GM23338 (cell line): ENCODE measurements around the gene SACM1L. TPM values are rescaled to one million over a fixed set of nuclear protein-coding genes. Genes with fewer than 3 reads are reported as not detected.

ENCODE experiments used
- ATAC-seq: fragments of 200-7000 bp; cut with Tn5 transposase; 3 replicates; pipeline ENCODE4 v1.9.1; 2020
- DNase-seq: peaks from one replicate; pipeline ENCODE4 v3.0.0-alpha.2; 2015; ENCODE audit warnings: low spot score
- H2AFZ ChIP-seq: fragments of 200-600 bp; sonication (generic); 2 replicates; pipeline ENCODE4 v1.8.0; 2016; ENCODE audit warnings: antibody characterized with exemption, mild to moderate bottlenecking, moderate library complexity
- H3F3A ChIP-seq: fragments of 200-600 bp; sonication (generic); replicated peaks from 2 replicates; pipeline ENCODE4 v1.8.0; 2017; ENCODE audit warnings: antibody characterized with exemption, mixed run types, low read depth
- H3K27ac ChIP-seq: fragments of 200-600 bp; sonication (generic); 2 replicates; pipeline ENCODE4 v1.6.1; 2016; ENCODE audit warnings: low read depth
- H3K27me3 ChIP-seq: fragments of 200-600 bp; sonication (generic); 2 replicates; pipeline ENCODE4 v1.8.0; 2016; ENCODE audit warnings: mild to moderate bottlenecking, mixed run types, moderate library complexity; ENCODE audit not compliant: insufficient read depth
- H3K36me3 ChIP-seq: fragments of 200-600 bp; sonication (generic); 2 replicates; pipeline ENCODE4 v1.8.0; 2016; ENCODE audit warnings: mild to moderate bottlenecking; ENCODE audit not compliant: insufficient read depth
- H3K4me1 ChIP-seq: fragments of 200-600 bp; sonication (generic); 2 replicates; pipeline ENCODE4 v1.8.0; 2016; ENCODE audit warnings: mild to moderate bottlenecking, moderate library complexity; ENCODE audit not compliant: insufficient read depth
- H3K4me2 ChIP-seq: fragments of 200-600 bp; sonication (generic); 2 replicates; pipeline ENCODE4 v1.7.1; 2017; ENCODE audit warnings: mixed run types
- H3K4me3 ChIP-seq: fragments of 200-600 bp; sonication (generic); 2 replicates; pipeline ENCODE4 v1.6.1; 2016; ENCODE audit warnings: mixed run types
- H3K79me2 ChIP-seq: fragments of 200-600 bp; sonication (generic); replicated peaks from 2 replicates; pipeline ENCODE4 v1.8.0; 2017; ENCODE audit warnings: mild to moderate bottlenecking; ENCODE audit not compliant: insufficient read depth
- H3K9me2 ChIP-seq: fragments of 200-600 bp; sonication (generic); 2 replicates; pipeline ENCODE4 v1.8.0; 2017; ENCODE audit not compliant: insufficient read depth
- H4K20me1 ChIP-seq: fragments of 200-600 bp; sonication (generic); replicated peaks from 2 replicates; pipeline ENCODE4 v1.8.0; 2017; ENCODE audit warnings: mild to moderate bottlenecking; ENCODE audit not compliant: insufficient read depth
- H3K27ac Mint-ChIP-seq: 2 replicates; pipeline ENCODE4 v1.8.0; 2020; ENCODE audit warnings: inconsistent platforms, mild to moderate bottlenecking, moderate library complexity, mixed read lengths
- H3K27me3 Mint-ChIP-seq: 3 replicates; pipeline ENCODE4 v1.8.0; 2022; ENCODE audit warnings: low read depth, mild to moderate bottlenecking, moderate library complexity, mixed read lengths, inconsistent platforms; ENCODE audit not compliant: insufficient read depth, poor library complexity
- H3K36me3 Mint-ChIP-seq: 3 replicates; pipeline ENCODE4 v1.8.0; 2021; ENCODE audit warnings: low read depth, mild to moderate bottlenecking, inconsistent platforms, moderate library complexity, mixed read lengths
- H3K4me1 Mint-ChIP-seq: 3 replicates; pipeline ENCODE4 v1.8.0; 2020; ENCODE audit warnings: mild to moderate bottlenecking, inconsistent platforms, mixed read lengths
- H3K4me3 Mint-ChIP-seq: 3 replicates; pipeline ENCODE4 v1.8.0; 2021; ENCODE audit warnings: moderate library complexity, mild to moderate bottlenecking, inconsistent platforms, mixed read lengths
- H3K9me3 Mint-ChIP-seq: 3 replicates; pipeline ENCODE4 v1.8.0; 2020; ENCODE audit warnings: moderate library complexity, mild to moderate bottlenecking, inconsistent platforms, mixed read lengths
- CREB1 ChIP-seq: fragments of 250-450 bp; sonication (Bioruptor Pico); IDR thresholded peaks from 2 replicates; pipeline ENCODE4 v1.5.0; 2020; ENCODE audit warnings: low read depth, mild to moderate bottlenecking, moderate library complexity
- CTCF ChIP-seq, 2 experiments: fragments of 200-600 bp in 1 of 2; sonication (generic) in 1 of 2; conservative IDR thresholded peaks; 2 replicates each; pipeline versions ENCODE4 v1.5.1 to v1.6.1; 2016 to 2017; ENCODE audit warnings: antibody characterized with exemption in 2 of 2, low read depth in 2 of 2, mild to moderate bottlenecking in 2 of 2, moderate library complexity in 1 of 2
- EZH2phosphoT487 ChIP-seq: fragments of 200-600 bp; sonication (generic); IDR thresholded peaks from one replicate; pipeline ENCODE4 v1.8.1; 2018; ENCODE audit warnings: antibody characterized with exemption; ENCODE audit not compliant: unreplicated experiment
- NANOG ChIP-seq: IDR thresholded peaks from 2 replicates; pipeline ENCODE4 v1.6.1; 2016; ENCODE audit warnings: antibody characterized with exemption, borderline replicate concordance
- ZNF114 ChIP-seq: fragments of 250-450 bp; sonication (Bioruptor Pico); IDR thresholded peaks from 2 replicates; pipeline ENCODE4 v1.5.0; 2020; ENCODE audit warnings: mild to moderate bottlenecking, moderate library complexity
- ZNF331 ChIP-seq: fragments of 250-450 bp; sonication (Bioruptor Pico); IDR thresholded peaks from 2 replicates; pipeline ENCODE4 v1.5.0; 2020; ENCODE audit warnings: low read depth, mild to moderate bottlenecking, moderate library complexity
- ZNF462 ChIP-seq: fragments of 250-450 bp; sonication (Bioruptor Pico); IDR thresholded peaks from 2 replicates; pipeline ENCODE4 v1.5.0; 2020; ENCODE audit warnings: mild to moderate bottlenecking, moderate library complexity
- polyA plus RNA-seq: library from polyadenylated mRNA; unstranded; fragments of >200 nt; fragmentation: Nextera tagmentation; extraction: Ambion mirVana; gene quantifications from 2 replicates; pipeline ENCODE4 v1.2.1, GENCODE V29; 2016
- total RNA-seq: library from RNA; depleted of rRNA; stranded (reverse); fragments of >200 nt; shearing (Covaris generic); gene quantifications from 2 replicates; pipeline ENCODE4 v1.2.3, GENCODE V29; 2014
- TF ChIP-seq, protein P1 (sequence below): IDR thresholded peaks from 2 replicates; pipeline ENCODE4 v1.6.1; 2016; ENCODE audit warnings: antibody characterized with exemption
- TF ChIP-seq, protein P2 (sequence below): IDR thresholded peaks from one replicate; pipeline ENCODE4 v1.6.1; 2018; ENCODE audit warnings: antibody characterized with exemption; ENCODE audit not compliant: unreplicated experiment

SACM1L gene
- total and polyA plus RNA-seq, 2 experiments from 2014 or later = 43.5 to 97.8 TPM

- Mint-ChIP-seq H3K27me3 (no peaks in the 10 kb centered on the region), H3K9me3 (0 out of 3 replicates have a peak, but pooled peaks cover 2% of the 10 kb centered on the region), H3K27ac (no peak overlapping the region), H3K36me3 (no peaks in the 10 kb centered on the region; the same call in 2 of the 3 replicates), H3K4me1 (peaks cover 12% of the 10 kb centered on the region), H3K4me3 (no peak overlapping the region)
- ATAC-seq (no peak), DNase-seq (no peak)
- peaks cover 5% of the 10 kb centered on the region for H3K4me1 ChIP-seq
- H4K20me1 ChIP-seq = no peaks in the 10 kb centered on the region
- no peak overlapping the region for H2AFZ ChIP-seq
- H3F3A ChIP-seq = no peaks in the 10 kb centered on the region
- no peak overlapping the region for H3K4me3 ChIP-seq
- TF ChIP-seq, protein P1, sequence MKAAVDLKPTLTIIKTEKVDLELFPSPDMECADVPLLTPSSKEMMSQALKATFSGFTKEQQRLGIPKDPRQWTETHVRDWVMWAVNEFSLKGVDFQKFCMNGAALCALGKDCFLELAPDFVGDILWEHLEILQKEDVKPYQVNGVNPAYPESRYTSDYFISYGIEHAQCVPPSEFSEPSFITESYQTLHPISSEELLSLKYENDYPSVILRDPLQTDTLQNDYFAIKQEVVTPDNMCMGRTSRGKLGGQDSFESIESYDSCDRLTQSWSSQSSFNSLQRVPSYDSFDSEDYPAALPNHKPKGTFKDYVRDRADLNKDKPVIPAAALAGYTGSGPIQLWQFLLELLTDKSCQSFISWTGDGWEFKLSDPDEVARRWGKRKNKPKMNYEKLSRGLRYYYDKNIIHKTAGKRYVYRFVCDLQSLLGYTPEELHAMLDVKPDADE = no peak
- TF ChIP-seq ZNF114 (CRISPR knock-in tag) (no peak), NANOG (no peak)
- no peak overlapping the region for H3K4me2 ChIP-seq
- 0 out of 2 replicates have a peak, but pooled peaks cover 12% of the 10 kb centered on the region for H3K9me2 ChIP-seq
- H3K79me2 ChIP-seq = no peaks in the 10 kb centered on the region
- H3K36me3 ChIP-seq = no peaks in the 10 kb centered on the region
- H3K27ac ChIP-seq = no peak overlapping the region
- H3K27me3 ChIP-seq = no peaks in the 10 kb centered on the region
These were observed 92.1 kb downstream of the SACM1L start for GRCh38 chr3:45781271-45781670.

GRCh38 chr3:45781841-45782240 is 92.6 kb downstream of the SACM1L start:
- no peaks in the 10 kb centered on the region; the same call in 2 of the 3 replicates for H3K36me3 Mint-ChIP-seq
- H3K4me1 ChIP-seq = no peaks in the 10 kb centered on the region; the same call in 1 of the 2 replicates
- no peaks in the 10 kb centered on the region for H3K36me3 ChIP-seq
- no peak overlapping the region for H3K4me2 ChIP-seq
- no peak overlapping the region for H3K27ac ChIP-seq
- H3K4me3 Mint-ChIP-seq = no peak overlapping the region
- peaks cover 12% of the 10 kb centered on the region for H3K4me1 Mint-ChIP-seq
- no peak overlapping the region for H2AFZ ChIP-seq
- no peaks in the 10 kb centered on the region for H3K79me2 ChIP-seq
- H3K27me3 Mint-ChIP-seq = no peaks in the 10 kb centered on the region
- H3K27me3 ChIP-seq = no peaks in the 10 kb centered on the region
- no peaks in the 10 kb centered on the region for H4K20me1 ChIP-seq
- 0 out of 2 replicates have a peak, but pooled peaks cover 12% of the 10 kb centered on the region for H3K9me2 ChIP-seq
- no peaks in the 10 kb centered on the region for H3F3A ChIP-seq
- 0 out of 3 replicates have a peak, but pooled peaks cover 2% of the 10 kb centered on the region for H3K9me3 Mint-ChIP-seq
- DNase-seq = no peak
- no peak for ATAC-seq
- H3K27ac Mint-ChIP-seq = no peak overlapping the region
- H3K4me3 ChIP-seq = no peak overlapping the region
- TF ChIP-seq EZH2phosphoT487 (no peak), ZNF114 (CRISPR knock-in tag) (no peak), ZNF462 (CRISPR knock-in tag) (no peak), CTCF (conservative IDR thresholded peaks at IDR 0.05; ENCODE audit: low read depth in 2 of 2) (no peak), ZNF331 (no peak), CREB1 (CRISPR knock-in tag) (no peak)
- TF ChIP-seq, protein P2, sequence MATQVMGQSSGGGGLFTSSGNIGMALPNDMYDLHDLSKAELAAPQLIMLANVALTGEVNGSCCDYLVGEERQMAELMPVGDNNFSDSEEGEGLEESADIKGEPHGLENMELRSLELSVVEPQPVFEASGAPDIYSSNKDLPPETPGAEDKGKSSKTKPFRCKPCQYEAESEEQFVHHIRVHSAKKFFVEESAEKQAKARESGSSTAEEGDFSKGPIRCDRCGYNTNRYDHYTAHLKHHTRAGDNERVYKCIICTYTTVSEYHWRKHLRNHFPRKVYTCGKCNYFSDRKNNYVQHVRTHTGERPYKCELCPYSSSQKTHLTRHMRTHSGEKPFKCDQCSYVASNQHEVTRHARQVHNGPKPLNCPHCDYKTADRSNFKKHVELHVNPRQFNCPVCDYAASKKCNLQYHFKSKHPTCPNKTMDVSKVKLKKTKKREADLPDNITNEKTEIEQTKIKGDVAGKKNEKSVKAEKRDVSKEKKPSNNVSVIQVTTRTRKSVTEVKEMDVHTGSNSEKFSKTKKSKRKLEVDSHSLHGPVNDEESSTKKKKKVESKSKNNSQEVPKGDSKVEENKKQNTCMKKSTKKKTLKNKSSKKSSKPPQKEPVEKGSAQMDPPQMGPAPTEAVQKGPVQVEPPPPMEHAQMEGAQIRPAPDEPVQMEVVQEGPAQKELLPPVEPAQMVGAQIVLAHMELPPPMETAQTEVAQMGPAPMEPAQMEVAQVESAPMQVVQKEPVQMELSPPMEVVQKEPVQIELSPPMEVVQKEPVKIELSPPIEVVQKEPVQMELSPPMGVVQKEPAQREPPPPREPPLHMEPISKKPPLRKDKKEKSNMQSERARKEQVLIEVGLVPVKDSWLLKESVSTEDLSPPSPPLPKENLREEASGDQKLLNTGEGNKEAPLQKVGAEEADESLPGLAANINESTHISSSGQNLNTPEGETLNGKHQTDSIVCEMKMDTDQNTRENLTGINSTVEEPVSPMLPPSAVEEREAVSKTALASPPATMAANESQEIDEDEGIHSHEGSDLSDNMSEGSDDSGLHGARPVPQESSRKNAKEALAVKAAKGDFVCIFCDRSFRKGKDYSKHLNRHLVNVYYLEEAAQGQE = no peak
